HFF-Myc (cell line): ENCODE results near the gene DGKI.

ENCODE experiments used
- DNase-seq: peaks from one replicate; pipeline ENCODE4 v3.0.0-alpha.2; 2011; ENCODE audit warnings: low read depth; ENCODE audit errors: extremely low read depth
- H3K4me3 ChIP-seq: replicated peaks from 2 replicates; pipeline ENCODE4 v1.5.1; 2011; ENCODE audit warnings: low read depth, mild to moderate bottlenecking, control low read depth, low read length
- TF ChIP-seq, protein P1 (sequence below): IDR thresholded peaks from 2 replicates; pipeline ENCODE4 v1.5.1; 2012; ENCODE audit warnings: mild to moderate bottlenecking, low read depth, low read length, control low read depth; ENCODE audit errors: missing control alignments

DGKI gene

DNA sequence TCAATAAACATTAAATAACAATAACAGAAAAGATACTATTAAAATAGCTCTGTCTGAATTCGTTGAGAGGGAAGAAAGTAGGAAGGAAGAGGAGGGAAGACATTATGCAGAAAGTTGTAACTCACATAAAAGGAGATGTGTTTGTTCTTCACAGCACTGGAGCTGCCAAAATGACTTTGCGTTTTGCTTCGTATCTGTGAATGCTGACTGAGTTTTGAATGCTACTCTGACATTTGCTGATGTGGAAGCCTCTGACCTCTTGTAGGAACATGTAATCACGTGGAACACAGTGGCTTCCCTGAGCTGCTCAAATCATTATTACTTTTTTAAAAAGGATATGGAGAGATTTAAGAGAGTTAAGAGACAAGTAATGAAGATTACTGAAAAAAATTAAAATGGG, 15.6 kb upstream of the DGKI start:
- TF ChIP-seq, protein P1, sequence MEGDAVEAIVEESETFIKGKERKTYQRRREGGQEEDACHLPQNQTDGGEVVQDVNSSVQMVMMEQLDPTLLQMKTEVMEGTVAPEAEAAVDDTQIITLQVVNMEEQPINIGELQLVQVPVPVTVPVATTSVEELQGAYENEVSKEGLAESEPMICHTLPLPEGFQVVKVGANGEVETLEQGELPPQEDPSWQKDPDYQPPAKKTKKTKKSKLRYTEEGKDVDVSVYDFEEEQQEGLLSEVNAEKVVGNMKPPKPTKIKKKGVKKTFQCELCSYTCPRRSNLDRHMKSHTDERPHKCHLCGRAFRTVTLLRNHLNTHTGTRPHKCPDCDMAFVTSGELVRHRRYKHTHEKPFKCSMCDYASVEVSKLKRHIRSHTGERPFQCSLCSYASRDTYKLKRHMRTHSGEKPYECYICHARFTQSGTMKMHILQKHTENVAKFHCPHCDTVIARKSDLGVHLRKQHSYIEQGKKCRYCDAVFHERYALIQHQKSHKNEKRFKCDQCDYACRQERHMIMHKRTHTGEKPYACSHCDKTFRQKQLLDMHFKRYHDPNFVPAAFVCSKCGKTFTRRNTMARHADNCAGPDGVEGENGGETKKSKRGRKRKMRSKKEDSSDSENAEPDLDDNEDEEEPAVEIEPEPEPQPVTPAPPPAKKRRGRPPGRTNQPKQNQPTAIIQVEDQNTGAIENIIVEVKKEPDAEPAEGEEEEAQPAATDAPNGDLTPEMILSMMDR: no peak
- DNase-seq: no peak
- H3K4me3 ChIP-seq: no peak overlapping the region

DNA sequence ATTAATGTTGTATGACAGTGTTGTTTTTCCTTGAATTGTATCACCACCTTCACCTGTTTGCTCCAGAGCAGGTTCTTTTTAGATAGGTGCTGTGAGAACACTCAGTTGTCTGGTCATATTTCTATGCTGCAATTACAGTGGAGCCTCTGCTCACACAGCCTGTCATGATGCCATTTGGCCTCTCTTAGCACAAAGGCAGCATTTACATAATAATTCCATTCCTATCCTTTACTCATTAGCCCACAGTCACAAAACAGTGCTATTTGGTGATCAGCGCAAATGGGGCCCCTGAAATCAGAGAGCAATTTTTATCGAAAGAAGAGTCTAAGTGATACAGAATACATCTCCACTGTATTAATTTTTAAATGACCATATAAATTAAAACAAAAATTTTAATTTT, 13.8 kb upstream of the DGKI start:
- no peak overlapping the region for H3K4me3 ChIP-seq
- DNase-seq: no peak
- TF ChIP-seq, protein P1: no peak

DNA sequence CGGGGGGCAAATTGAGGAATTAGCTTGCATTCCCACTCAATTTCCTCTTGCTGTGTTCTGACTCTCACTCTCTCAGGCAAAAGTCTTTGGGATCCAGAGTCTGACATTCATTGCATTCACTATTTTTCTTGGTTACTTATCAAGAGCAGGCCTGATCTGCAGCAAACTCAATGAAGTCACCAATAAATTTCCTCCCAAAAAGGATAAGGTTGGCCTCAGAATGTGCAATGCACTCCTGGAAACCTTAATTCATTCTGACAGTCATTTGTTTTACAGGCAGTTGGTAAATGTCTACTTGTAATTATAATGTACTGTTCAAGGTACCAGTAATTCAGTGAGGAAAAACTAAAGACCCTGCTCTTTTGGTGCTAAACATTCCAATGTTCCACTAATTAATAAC, 6.3 kb upstream of the DGKI start:
- TF ChIP-seq, protein P1: no peak
- H3K4me3 ChIP-seq: no peak overlapping the region
- no peak for DNase-seq

DNA sequence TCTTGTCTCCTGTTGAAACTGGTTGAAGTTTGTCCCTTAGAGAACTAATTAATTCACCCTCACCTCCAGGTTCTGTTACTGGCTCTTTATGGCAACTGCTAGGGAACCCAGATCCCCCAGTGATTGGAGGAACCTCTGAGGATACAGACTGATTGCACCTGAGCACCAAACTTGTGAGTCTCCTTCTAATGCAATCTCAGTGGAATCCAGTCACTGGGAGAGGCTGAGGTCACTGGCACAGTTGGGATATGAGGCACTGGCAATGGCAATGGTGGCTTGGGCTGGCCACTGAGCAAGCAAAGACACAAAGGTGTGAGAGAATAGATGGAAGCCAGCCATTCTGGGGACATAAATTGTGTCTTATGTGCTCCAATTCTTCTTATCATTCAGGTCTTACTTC, 5.3 kb upstream of the DGKI start:
- TF ChIP-seq, protein P1: no peak
- DNase-seq: no peak
- no peak overlapping the region for H3K4me3 ChIP-seq

DNA sequence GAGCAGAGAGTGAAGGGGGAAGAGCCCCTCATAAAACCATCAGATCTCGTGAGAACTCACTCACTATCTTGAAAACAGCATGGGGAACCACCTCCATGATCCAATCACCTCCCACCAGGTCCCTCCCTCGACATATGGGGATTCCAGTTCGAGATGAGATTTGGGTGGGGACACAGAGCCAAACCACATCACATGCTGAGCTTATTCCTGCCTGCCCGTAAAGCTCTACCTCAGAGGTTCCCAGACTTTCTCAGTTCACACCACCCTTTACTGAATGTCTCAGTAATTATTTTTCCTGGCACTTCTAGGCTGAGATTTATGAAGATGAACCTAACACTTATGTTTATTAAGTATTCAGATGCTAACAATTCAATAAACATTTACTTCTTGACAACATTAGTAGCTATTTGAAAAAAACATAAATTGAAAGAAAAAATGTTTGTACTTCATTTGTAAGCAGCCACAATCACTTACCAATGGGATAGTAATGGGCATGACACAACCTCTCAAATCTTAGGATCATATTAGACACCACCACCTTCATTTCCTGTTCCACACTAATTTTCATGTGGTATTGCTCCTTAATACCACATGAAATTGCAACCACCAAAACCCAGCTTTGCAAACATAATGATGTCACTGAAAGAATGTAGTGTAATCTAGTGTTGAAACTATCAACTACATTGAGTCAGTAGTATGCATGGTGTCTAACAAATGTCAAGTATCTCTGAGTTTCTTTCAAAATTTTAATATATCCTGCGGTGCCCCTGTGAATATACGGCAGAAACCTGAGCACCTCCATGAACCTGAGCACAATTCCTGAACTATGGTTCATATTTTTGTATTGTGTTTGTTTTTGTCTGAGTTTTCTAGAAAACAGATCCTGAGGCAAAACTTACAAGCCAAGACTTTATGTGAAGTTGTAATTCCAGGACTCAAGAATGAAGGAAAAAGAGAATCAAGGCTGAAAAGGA, 4.5 kb upstream of the DGKI start:
- H3K4me3 ChIP-seq: no peak overlapping the region
- no peak for DNase-seq
- TF ChIP-seq, protein P1: no peak

DNA sequence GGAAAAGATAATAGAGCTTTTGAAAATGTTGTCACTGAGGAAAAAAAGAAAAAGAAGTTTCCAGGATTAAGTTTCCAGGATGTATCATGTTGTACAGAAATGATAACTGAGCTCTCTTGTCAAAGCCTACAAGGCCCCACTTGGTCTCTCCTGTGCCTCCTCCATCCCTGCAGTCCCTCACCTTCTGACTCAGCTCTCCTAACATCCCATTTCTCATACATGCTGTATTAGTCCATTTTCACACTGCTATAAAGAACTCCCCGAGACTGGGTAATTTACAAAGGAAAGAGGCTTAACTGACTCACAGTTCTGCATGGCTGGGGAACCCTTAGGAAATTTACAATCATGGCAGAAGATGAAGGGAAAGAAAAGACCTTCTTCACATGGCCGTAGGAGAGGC, 3.8 kb upstream of the DGKI start:
- no peak for DNase-seq
- TF ChIP-seq, protein P1: no peak
- no peak overlapping the region for H3K4me3 ChIP-seq
